ENCODE measurements around the gene KRT72. TPM values are rescaled to one million over a fixed set of nuclear protein-coding genes. Genes with fewer than 3 reads are reported as not detected.

The KRT72 gene
- total and polyA plus RNA-seq, 2 experiments from 2014 or later: not detected

DNA sequence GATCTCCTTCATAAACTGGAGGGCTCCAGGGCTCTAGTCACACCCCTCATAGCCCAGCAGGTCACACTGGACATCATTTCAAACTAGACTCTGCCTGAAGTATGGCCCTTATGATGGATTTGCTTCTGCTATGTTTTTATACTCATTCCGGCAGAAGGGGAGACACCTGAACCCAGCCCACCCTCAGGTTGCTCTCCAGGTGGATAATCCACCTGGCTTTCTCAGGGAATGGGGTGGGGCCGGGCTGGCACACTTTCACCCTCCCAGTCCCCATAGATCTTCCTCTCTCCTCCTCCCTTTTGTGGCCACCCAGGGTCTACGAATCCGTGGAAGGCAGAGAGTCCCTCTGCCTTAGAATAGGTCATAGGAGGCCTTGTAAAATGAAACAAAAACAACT lies 26.8 kb upstream of the KRT72 start (continued):
- TF ChIP-seq ZNF462 (CRISPR knock-in tag; IDR thresholded peaks at IDR 0.05) (no peak), EZH2phosphoT487 (IDR thresholded peaks at IDR 0.05; ENCODE audit: unreplicated experiment) (no peak)

GRCh38 chr12:52627395-52628110 lies 26.3 kb upstream of the KRT72 start:
- no peak overlapping the region for H3K4me3 Mint-ChIP-seq
- Histone ChIP-seq H3K9me2 (ENCODE audit: insufficient read depth) (no peaks in the 10 kb centered on the region), H3K4me2 (no peak overlapping the region), H3K4me1 (ENCODE audit: insufficient read depth) (no peaks in the 10 kb centered on the region), H3F3A (replicated peaks; ENCODE audit: low read depth) (no peaks in the 10 kb centered on the region), H3K79me2 (replicated peaks; ENCODE audit: insufficient read depth) (no peaks in the 10 kb centered on the region), H2AFZ (no peak overlapping the region), H3K4me3 (no peak overlapping the region), H3K27ac (ENCODE audit: low read depth) (no peak overlapping the region), H4K20me1 (replicated peaks; ENCODE audit: insufficient read depth) (no peaks in the 10 kb centered on the region), H3K36me3 (ENCODE audit: insufficient read depth) (no peaks in the 10 kb centered on the region), H3K27me3 (ENCODE audit: insufficient read depth) (no peaks in the 10 kb centered on the region)
- H3K27me3 Mint-ChIP-seq (ENCODE audit: insufficient read depth, low read depth, poor library complexity): peaks cover 3% of the 10 kb centered on the region
- H3K9me3 Mint-ChIP-seq: no peaks in the 10 kb centered on the region; the same call in 2 of the 3 replicates
- DNase-seq (ENCODE audit: low spot score) (no peak), ATAC-seq (no peak)
- H3K27ac Mint-ChIP-seq: no peak overlapping the region
- H3K36me3 Mint-ChIP-seq (ENCODE audit: low read depth): no peaks in the 10 kb centered on the region
- peaks cover 4% of the 10 kb centered on the region for H3K4me1 Mint-ChIP-seq
- no peak for TF ChIP-seq STAT1 (IDR thresholded peaks at IDR 0.05; ENCODE audit: unreplicated experiment)
- TF ChIP-seq ZNF114 (CRISPR knock-in tag; IDR thresholded peaks at IDR 0.05): no peak
- TF ChIP-seq ETS1 (IDR thresholded peaks at IDR 0.05): no peak
- no peak for TF ChIP-seq ZNF462 (CRISPR knock-in tag; IDR thresholded peaks at IDR 0.05)
- TF ChIP-seq CREB1 (CRISPR knock-in tag; IDR thresholded peaks at IDR 0.05; ENCODE audit: low read depth): no peak

Measured in GM23338 (cell line).